ENCODE results near the gene COL5A2. TPM values are rescaled to one million over a fixed set of nuclear protein-coding genes. Genes with fewer than 3 reads are reported as not detected.

COL5A2 gene
- total RNA-seq, 2 experiments from 2014 or later = 0.32 to 0.50 TPM

- POLR2A ChIA-PET = no interaction called here
- ATAC-seq (no peak), DNase-seq (no peak)
- CTCF ChIA-PET = interaction anchor here (0.6 to 4.1 kb wide), 2 partner anchors 295 to 443 kb away, joined by 4 to 14 read pairs; no protein-coding TSS in a partner anchor
- H3K9me3 Mint-ChIP-seq (ENCODE audit: low read depth) = no peaks in the 10 kb centered on the region
- H3K36me3 Mint-ChIP-seq (ENCODE audit: low read depth) = no peaks in the 10 kb centered on the region
- intact Hi-C loops (cut with DNase I, micrococcal nuclease) = no loop called here
- H3K4me1 Mint-ChIP-seq = peaks cover 10% of the 10 kb centered on the region
- peaks cover 2% of the 10 kb centered on the region for H3K27me3 Mint-ChIP-seq
- H3K27ac Mint-ChIP-seq = no peak overlapping the region
- no peak overlapping the region for H3K4me3 Mint-ChIP-seq
Measured at GRCh38 chr2:189116979-189117378, 62.6 kb downstream of the COL5A2 start.

DNA sequence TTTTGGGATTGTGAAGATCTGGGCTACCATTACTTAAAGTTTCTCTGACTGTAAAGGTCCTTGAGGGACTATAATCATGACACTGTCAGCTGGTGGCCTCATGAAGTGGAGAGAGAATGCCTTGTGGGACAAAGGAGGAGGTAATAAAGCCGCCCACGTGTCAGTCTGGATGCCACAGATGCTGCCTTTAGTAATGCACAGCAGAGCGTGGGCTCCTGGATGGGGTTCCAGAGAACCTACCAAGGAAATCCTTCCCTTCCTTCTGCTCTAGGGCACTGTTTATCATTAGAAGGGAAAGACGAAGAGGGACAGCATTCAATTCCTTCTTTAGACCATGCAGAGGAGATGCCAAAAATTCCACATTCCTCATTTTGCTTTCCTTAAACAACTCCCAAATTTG is 63.5 kb downstream of the COL5A2 start:
- ATAC-seq (no peak), DNase-seq (no peak)
- intact Hi-C loops (cut with DNase I, micrococcal nuclease) = no loop called here
- ChIA-PET CTCF (interaction anchor here (0.6 to 4.1 kb wide), 7 partner anchors 22 to 391 kb away, joined by 3 to 14 read pairs (median 3); no protein-coding TSS in a partner anchor), POLR2A (no interaction called here)
- Mint-ChIP-seq H3K27me3 (peaks cover 2% of the 10 kb centered on the region), H3K27ac (no peak overlapping the region), H3K4me1 (peaks cover 10% of the 10 kb centered on the region), H3K4me3 (no peak overlapping the region), H3K36me3 (ENCODE audit: low read depth) (no peaks in the 10 kb centered on the region), H3K9me3 (ENCODE audit: low read depth) (no peaks in the 10 kb centered on the region)

DNA sequence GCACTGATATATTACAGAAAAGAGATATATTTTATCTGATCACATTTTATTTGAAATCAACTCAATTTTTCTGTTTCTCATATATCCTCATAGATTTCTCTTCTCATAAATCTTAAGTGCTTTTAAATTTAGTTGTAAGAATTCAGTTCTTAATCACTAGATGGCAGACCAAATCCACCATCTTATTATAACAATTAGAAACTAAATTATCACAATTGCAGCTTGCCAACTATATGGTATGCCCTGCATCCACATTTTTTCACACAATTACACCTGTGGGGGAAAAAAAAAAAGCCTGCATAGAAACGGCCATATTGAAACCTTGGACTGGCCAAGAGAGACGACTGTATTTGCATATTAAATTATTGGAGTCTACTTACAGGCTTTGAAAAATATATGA is 64.4 kb downstream of the COL5A2 start:
- intact Hi-C loops (cut with DNase I, micrococcal nuclease) = no loop called here
- DNase-seq = no peak
- ATAC-seq = no peak
- CTCF ChIA-PET = interaction anchor here (1.1 to 4.1 kb wide), 3 partner anchors 21 to 297 kb away, joined by 5 to 14 read pairs (median 5); no protein-coding TSS in a partner anchor
- POLR2A ChIA-PET = no interaction called here
- Mint-ChIP-seq H3K4me1 (peaks cover 10% of the 10 kb centered on the region), H3K27ac (no peak overlapping the region), H3K9me3 (ENCODE audit: low read depth) (no peaks in the 10 kb centered on the region), H3K27me3 (peaks cover 2% of the 10 kb centered on the region), H3K36me3 (ENCODE audit: low read depth) (no peaks in the 10 kb centered on the region), H3K4me3 (no peak overlapping the region)

- intact Hi-C loops (cut with DNase I, micrococcal nuclease) = no loop called here
- POLR2A ChIA-PET = no interaction called here
- Mint-ChIP-seq H3K4me1 (peaks cover 10% of the 10 kb centered on the region), H3K9me3 (ENCODE audit: low read depth) (no peaks in the 10 kb centered on the region), H3K4me3 (no peak overlapping the region), H3K36me3 (ENCODE audit: low read depth) (no peaks in the 10 kb centered on the region), H3K27me3 (peaks cover 2% of the 10 kb centered on the region), H3K27ac (no peak overlapping the region)
- CTCF ChIA-PET = no interaction called here
- DNase-seq (no peak), ATAC-seq (no peak)
Measured at GRCh38 chr2:189113963-189114362, 65.6 kb downstream of the COL5A2 start.

DNA sequence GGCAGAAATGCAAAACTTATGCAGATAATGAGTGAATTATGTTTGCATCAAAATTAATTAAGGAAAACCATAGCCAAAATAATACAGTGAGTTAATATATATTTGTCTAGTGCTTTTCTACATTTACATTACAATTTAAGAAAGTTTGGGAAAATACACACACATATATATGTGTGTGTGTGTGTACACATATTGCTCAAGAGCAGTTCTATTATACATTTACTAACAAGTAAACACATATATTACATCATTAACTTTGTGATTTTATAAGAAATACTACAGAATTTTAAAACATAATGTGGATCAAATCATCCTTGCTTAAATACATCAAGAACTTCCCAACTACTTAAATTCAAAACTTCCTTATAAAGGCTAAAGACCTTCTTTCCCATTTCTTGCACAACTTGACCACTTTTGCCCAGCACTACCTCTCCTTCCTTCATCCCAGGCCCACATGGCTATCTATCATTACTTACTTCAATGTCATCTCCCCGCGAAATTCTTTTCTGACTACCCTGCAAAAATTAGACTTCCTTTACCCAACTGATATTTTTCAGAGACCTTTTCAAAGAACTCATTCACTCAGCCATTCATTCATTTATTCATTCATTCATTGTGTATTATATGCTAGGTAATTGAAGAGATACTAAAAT is 68.4 kb downstream of the COL5A2 start:
- Mint-ChIP-seq H3K36me3 (ENCODE audit: low read depth) (no peaks in the 10 kb centered on the region), H3K9me3 (ENCODE audit: low read depth) (no peaks in the 10 kb centered on the region), H3K4me3 (no peak overlapping the region), H3K4me1 (no peaks in the 10 kb centered on the region), H3K27ac (no peak overlapping the region), H3K27me3 (peaks cover 2% of the 10 kb centered on the region)
- intact Hi-C loops (cut with DNase I, micrococcal nuclease) = no loop called here
- ChIA-PET POLR2A (no interaction called here), CTCF (interaction anchor here (1.9 kb wide), 1 partner anchor 32 kb away, joined by 4 read pairs; no protein-coding TSS in a partner anchor)
- ATAC-seq (no peak), DNase-seq (no peak)

DNA sequence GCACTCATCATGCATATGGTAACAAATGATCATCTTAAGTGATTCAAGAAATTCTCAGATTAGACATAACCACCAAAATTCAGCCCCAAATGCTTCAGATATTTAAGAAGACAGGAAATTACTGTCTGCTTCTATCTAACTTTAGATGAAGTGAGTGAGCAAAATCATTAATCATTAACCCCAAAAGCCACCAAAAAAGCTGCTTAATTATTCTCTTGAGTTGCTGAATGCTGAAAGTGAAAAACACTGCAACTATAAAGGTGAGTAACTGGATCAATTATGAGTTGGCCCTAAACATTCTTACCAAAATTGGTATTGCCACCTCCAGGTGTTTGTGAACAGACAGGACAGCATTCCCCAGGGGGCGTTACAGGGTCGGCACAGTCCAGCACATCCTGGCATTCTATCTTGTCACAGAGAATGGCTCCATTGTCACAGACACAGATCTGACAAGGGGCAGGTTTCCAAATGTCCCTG is 69.6 kb downstream of the COL5A2 start:
- ATAC-seq = no peak
- CTCF ChIA-PET = no interaction called here
- Mint-ChIP-seq H3K27me3 (peaks cover 2% of the 10 kb centered on the region), H3K4me1 (no peaks in the 10 kb centered on the region), H3K36me3 (ENCODE audit: low read depth) (no peaks in the 10 kb centered on the region), H3K9me3 (ENCODE audit: low read depth) (no peaks in the 10 kb centered on the region), H3K27ac (no peak overlapping the region), H3K4me3 (no peak overlapping the region)
- no peak for DNase-seq
- intact Hi-C loops (cut with DNase I, micrococcal nuclease) = no loop called here
- POLR2A ChIA-PET = no interaction called here

GRCh38 chr2:189104934-189105333 is 74.6 kb downstream of the COL5A2 start:
- H3K4me1 Mint-ChIP-seq = no peaks in the 10 kb centered on the region
- ATAC-seq (no peak), DNase-seq (no peak)
- POLR2A ChIA-PET = no interaction called here
- H3K36me3 Mint-ChIP-seq (ENCODE audit: low read depth) = no peaks in the 10 kb centered on the region
- CTCF ChIA-PET = interaction anchor here (1.2 to 1.5 kb wide), 2 partner anchors 11 to 38 kb away, joined by 3 to 5 read pairs; no protein-coding TSS in a partner anchor
- H3K4me3 Mint-ChIP-seq = no peak overlapping the region
- H3K27me3 Mint-ChIP-seq = no peaks in the 10 kb centered on the region
- H3K9me3 Mint-ChIP-seq (ENCODE audit: low read depth) = no peaks in the 10 kb centered on the region
- H3K27ac Mint-ChIP-seq = no peak overlapping the region
- intact Hi-C loops (cut with DNase I, micrococcal nuclease) = no loop called here

DNA sequence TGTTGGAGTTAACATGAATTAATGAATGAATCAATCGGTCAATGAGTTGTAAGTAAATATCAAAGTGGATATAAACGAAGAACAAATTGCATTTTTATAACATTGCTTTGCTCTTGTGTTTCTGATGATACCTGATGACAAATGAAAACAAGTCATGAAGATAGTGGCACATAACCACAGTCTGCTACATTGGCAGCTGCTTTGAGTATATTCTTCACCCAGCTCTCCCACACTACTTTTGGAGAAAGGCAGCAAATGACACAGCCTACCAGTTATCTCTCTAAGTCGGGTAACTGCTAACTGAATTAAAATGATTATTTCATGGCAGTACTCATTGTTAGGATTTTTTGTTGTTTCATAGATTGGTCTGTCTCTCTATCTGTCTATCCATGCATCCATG is 76.8 kb downstream of the COL5A2 start:
- Mint-ChIP-seq H3K9me3 (ENCODE audit: low read depth) (no peaks in the 10 kb centered on the region), H3K36me3 (ENCODE audit: low read depth) (no peaks in the 10 kb centered on the region), H3K4me1 (no peaks in the 10 kb centered on the region), H3K4me3 (no peak overlapping the region), H3K27me3 (no peaks in the 10 kb centered on the region), H3K27ac (no peak overlapping the region)
- POLR2A ChIA-PET = no interaction called here
- DNase-seq (no peak), ATAC-seq (no peak)
- CTCF ChIA-PET = interaction anchor here (0.5 to 1.0 kb wide), 3 partner anchors 9 to 309 kb away, joined by 3 read pairs; no protein-coding TSS in a partner anchor
- intact Hi-C loops (cut with DNase I, micrococcal nuclease) = no loop called here

DNA sequence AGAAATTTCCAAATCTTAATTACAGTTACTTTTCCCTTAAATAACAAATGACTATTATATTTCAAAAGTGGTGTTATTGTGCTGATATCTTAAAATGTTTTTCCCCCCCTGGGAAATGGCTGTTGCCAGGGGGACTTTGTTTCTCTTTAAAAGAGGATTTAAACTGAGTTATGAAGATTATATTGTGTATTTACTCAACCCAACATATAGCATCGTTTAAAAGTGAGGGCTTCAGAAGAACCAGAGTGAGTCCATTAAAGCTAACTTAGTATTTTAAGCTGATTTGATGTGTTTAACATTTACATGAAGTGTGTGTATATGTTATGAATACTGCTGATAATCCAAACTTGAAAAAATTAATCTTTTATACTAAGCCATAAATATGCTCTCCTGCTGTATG is 81.6 kb downstream of the COL5A2 start:
- CTCF ChIA-PET = interaction anchor here (0.6 kb wide), 1 partner anchor 314 kb away, joined by 3 read pairs; no protein-coding TSS in a partner anchor
- POLR2A ChIA-PET = no interaction called here
- intact Hi-C loops (cut with DNase I, micrococcal nuclease) = loop anchor here in 1 of 2 experiments (10.0 kb wide), 1 partner anchor 573 kb away; no protein-coding TSS in a partner anchor
- DNase-seq (no peak), ATAC-seq (no peak)
- Mint-ChIP-seq H3K27ac (no peak overlapping the region), H3K4me1 (no peaks in the 10 kb centered on the region), H3K4me3 (no peak overlapping the region), H3K27me3 (peaks cover 2% of the 10 kb centered on the region), H3K36me3 (ENCODE audit: low read depth) (no peaks in the 10 kb centered on the region), H3K9me3 (ENCODE audit: low read depth) (no peaks in the 10 kb centered on the region)

GRCh38 chr2:189096769-189097447 is 82.7 kb downstream of the COL5A2 start:
- H3K27me3 Mint-ChIP-seq = peaks cover 2% of the 10 kb centered on the region
- no peak overlapping the region for H3K27ac Mint-ChIP-seq
- ATAC-seq = no peak
- no peaks in the 10 kb centered on the region for H3K36me3 Mint-ChIP-seq (ENCODE audit: low read depth)
- POLR2A ChIA-PET = no interaction called here
- intact Hi-C loops (cut with DNase I, micrococcal nuclease) = loop anchor here in 1 of 2 experiments (10.0 kb wide), 1 partner anchor 572 kb away; no protein-coding TSS in a partner anchor
- no peaks in the 10 kb centered on the region for H3K9me3 Mint-ChIP-seq (ENCODE audit: low read depth)
- DNase-seq = no peak
- no peak overlapping the region for H3K4me3 Mint-ChIP-seq
- CTCF ChIA-PET = interaction anchor here (1.1 kb wide), 1 partner anchor 16 kb away, joined by 3 read pairs; no protein-coding TSS in a partner anchor
- H3K4me1 Mint-ChIP-seq = no peaks in the 10 kb centered on the region

DNA sequence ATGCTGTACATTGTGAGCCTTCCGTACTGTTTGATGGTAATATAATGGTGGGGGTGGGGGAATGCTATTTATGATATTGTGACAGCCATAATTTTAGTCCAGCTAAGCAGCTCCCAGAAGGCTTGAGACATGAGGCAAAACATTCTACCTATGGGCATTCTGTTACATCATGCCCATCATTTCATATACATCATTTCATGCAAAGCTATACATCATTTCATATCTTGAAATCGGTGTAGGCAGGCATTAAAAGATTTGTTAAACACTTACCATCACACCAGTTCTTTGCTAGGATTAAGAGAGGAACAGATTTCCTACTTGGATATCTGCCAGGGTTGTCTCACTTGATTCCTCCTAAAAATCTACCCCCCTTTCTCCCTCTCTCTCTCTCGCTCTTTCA is 84.5 kb downstream of the COL5A2 start:
- ChIA-PET CTCF (interaction anchor here (0.7 to 2.8 kb wide), 23 partner anchors 22 to 345 kb away, joined by 3 to 51 read pairs (median 4); no protein-coding TSS in a partner anchor), POLR2A (no interaction called here)
- no peaks in the 10 kb centered on the region for H3K36me3 Mint-ChIP-seq (ENCODE audit: low read depth)

More for the DNA sequence above, 84.5 kb downstream of the COL5A2 start:
- H3K27ac Mint-ChIP-seq = no peak overlapping the region
- peaks cover under 1% of the 10 kb centered on the region for H3K4me1 Mint-ChIP-seq
- intact Hi-C loops (cut with DNase I, micrococcal nuclease) = loop anchor here (2.0 to 10.0 kb wide), 2 partner anchors 570 kb away; no protein-coding TSS in a partner anchor
- ATAC-seq = no peak
- DNase-seq = no peak
- peaks cover 2% of the 10 kb centered on the region for H3K27me3 Mint-ChIP-seq
- H3K4me3 Mint-ChIP-seq = no peak overlapping the region
- H3K9me3 Mint-ChIP-seq (ENCODE audit: low read depth) = no peaks in the 10 kb centered on the region

Measured in activated CD4-positive, alpha-beta T cell treated with anti-CD3 and anti-CD28 coated beads for 36 hours (primary cell).